ENCODE results near the gene UBR4.

UBR4 gene

DNA sequence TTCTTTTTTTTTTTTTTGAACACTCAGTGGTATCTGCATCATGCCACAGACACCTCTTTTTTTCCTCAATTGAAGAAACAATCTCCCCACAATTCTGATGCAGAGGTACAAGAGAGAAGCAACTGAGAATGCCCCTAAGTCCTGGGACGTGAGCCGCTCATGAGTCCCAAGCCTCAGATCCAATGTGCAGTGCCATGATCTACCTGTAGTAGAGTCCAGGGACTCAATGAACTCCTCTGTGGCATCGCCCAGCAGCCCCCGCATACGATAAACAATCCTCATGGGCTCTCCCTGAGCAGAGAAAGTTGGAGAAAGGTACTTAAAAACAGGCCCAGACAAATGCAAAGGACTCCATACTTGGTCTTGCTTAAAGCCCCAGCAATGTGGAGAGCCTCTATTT lies 113.1 kb downstream of the UBR4 start:
- TF ChIP-seq TOX (CRISPR knock-in tag; IDR thresholded peaks at IDR 0.05; ENCODE audit: borderline replicate concordance), result no peak
- no peak for TF ChIP-seq SNAI2 (CRISPR knock-in tag; IDR thresholded peaks at IDR 0.05)
- no peak for TF ChIP-seq ZC3H10 (CRISPR knock-in tag; IDR thresholded peaks at IDR 0.05)
- TF ChIP-seq RARB (CRISPR knock-in tag; IDR thresholded peaks at IDR 0.05), result no peak
- TF ChIP-seq TCF4 (CRISPR knock-in tag; IDR thresholded peaks at IDR 0.05; ENCODE audit: borderline replicate concordance), result no peak
- TF ChIP-seq ESRRG (CRISPR knock-in tag; IDR thresholded peaks at IDR 0.05), result no peak
- TF ChIP-seq, protein P1, sequence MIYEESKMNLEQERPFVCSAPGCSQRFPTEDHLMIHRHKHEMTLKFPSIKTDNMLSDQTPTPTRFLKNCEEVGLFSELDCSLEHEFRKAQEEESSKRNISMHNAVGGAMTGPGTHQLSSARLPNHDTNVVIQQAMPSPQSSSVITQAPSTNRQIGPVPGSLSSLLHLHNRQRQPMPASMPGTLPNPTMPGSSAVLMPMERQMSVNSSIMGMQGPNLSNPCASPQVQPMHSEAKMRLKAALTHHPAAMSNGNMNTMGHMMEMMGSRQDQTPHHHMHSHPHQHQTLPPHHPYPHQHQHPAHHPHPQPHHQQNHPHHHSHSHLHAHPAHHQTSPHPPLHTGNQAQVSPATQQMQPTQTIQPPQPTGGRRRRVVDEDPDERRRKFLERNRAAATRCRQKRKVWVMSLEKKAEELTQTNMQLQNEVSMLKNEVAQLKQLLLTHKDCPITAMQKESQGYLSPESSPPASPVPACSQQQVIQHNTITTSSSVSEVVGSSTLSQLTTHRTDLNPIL (CRISPR knock-in tag; IDR thresholded peaks at IDR 0.05; ENCODE audit: low read depth), result no peak
- TF ChIP-seq, protein P2, sequence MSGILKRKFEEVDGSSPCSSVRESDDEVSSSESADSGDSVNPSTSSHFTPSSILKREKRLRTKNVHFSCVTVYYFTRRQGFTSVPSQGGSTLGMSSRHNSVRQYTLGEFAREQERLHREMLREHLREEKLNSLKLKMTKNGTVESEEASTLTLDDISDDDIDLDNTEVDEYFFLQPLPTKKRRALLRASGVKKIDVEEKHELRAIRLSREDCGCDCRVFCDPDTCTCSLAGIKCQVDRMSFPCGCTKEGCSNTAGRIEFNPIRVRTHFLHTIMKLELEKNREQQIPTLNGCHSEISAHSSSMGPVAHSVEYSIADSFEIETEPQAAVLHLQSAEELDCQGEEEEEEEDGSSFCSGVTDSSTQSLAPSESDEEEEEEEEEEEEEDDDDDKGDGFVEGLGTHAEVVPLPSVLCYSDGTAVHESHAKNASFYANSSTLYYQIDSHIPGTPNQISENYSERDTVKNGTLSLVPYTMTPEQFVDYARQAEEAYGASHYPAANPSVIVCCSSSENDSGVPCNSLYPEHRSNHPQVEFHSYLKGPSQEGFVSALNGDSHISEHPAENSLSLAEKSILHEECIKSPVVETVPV (CRISPR knock-in tag; IDR thresholded peaks at IDR 0.05), result no peak
- TF ChIP-seq GLIS3 (CRISPR knock-in tag; IDR thresholded peaks at IDR 0.05), result no peak
- no peak for TF ChIP-seq PPARA (CRISPR knock-in tag; IDR thresholded peaks at IDR 0.05; ENCODE audit: borderline replicate concordance)
- no peak for TF ChIP-seq ZNF565 (CRISPR knock-in tag; conservative IDR thresholded peaks at IDR 0.05; ENCODE audit: low read depth)
- TF ChIP-seq, protein P3, sequence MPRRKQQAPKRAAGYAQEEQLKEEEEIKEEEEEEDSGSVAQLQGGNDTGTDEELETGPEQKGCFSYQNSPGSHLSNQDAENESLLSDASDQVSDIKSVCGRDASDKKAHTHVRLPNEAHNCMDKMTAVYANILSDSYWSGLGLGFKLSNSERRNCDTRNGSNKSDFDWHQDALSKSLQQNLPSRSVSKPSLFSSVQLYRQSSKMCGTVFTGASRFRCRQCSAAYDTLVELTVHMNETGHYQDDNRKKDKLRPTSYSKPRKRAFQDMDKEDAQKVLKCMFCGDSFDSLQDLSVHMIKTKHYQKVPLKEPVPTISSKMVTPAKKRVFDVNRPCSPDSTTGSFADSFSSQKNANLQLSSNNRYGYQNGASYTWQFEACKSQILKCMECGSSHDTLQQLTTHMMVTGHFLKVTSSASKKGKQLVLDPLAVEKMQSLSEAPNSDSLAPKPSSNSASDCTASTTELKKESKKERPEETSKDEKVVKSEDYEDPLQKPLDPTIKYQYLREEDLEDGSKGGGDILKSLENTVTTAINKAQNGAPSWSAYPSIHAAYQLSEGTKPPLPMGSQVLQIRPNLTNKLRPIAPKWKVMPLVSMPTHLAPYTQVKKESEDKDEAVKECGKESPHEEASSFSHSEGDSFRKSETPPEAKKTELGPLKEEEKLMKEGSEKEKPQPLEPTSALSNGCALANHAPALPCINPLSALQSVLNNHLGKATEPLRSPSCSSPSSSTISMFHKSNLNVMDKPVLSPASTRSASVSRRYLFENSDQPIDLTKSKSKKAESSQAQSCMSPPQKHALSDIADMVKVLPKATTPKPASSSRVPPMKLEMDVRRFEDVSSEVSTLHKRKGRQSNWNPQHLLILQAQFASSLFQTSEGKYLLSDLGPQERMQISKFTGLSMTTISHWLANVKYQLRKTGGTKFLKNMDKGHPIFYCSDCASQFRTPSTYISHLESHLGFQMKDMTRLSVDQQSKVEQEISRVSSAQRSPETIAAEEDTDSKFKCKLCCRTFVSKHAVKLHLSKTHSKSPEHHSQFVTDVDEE (CRISPR knock-in tag; IDR thresholded peaks at IDR 0.05), result no peak
- TF ChIP-seq ZFP30 (CRISPR knock-in tag; IDR thresholded peaks at IDR 0.05), result no peak
- TF ChIP-seq ARNTL (CRISPR knock-in tag; IDR thresholded peaks at IDR 0.05; ENCODE audit: borderline replicate concordance, low read depth), result no peak
- no peak for TF ChIP-seq CSDC2 (CRISPR knock-in tag; IDR thresholded peaks at IDR 0.05)
- TF ChIP-seq, protein P4, sequence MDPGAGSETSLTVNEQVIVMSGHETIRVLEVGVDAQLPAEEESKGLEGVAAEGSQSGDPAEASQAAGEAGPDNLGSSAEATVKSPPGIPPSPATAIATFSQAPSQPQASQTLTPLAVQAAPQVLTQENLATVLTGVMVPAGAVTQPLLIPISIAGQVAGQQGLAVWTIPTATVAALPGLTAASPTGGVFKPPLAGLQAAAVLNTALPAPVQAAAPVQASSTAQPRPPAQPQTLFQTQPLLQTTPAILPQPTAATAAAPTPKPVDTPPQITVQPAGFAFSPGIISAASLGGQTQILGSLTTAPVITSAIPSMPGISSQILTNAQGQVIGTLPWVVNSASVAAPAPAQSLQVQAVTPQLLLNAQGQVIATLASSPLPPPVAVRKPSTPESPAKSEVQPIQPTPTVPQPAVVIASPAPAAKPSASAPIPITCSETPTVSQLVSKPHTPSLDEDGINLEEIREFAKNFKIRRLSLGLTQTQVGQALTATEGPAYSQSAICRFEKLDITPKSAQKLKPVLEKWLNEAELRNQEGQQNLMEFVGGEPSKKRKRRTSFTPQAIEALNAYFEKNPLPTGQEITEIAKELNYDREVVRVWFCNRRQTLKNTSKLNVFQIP (CRISPR knock-in tag; IDR thresholded peaks at IDR 0.05; ENCODE audit: borderline replicate concordance, low read depth), result no peak
- TF ChIP-seq ISL1 (CRISPR knock-in tag; IDR thresholded peaks at IDR 0.05), result no peak
- no peak for ATAC-seq

DNA sequence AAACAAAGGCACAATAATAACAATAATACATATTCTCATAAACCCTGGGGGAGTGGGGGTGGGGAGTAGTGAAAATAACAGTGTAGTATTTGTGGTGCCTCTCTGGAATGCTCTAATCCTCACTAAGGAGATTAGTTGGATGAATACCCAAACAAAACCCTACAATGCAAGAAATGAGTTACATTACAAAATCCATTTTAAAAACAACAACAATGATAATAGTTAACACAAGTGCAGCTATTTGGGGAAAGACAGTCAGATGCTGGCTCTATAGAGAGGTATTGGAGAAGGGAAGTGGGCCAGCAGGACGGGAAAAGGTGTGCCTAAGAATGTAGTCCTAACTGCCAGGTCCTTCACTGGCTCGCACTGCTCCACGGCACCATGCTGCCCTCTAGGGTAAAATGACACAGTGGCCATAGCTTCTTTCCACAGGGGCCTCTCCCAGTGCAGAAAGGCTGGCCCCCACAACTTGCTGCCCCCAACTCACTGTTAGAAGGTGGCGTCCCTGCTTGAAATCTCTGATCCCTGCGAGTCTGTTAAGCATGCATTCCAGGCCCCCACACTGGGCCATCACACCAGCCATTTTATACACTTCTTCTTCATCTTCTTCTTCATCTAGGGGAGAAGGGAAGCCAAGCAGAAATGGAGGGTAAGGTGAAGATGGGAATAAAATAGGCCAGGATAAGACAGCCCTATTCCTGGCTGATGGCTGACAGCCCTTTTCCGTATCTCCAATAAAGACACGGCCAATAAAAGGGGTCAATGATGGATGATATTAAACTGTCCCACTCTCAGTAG lies 113.8 kb downstream of the UBR4 start:
- TF ChIP-seq ZNF70 (CRISPR knock-in tag; IDR thresholded peaks at IDR 0.05), result no peak
- TF ChIP-seq ESRRG (CRISPR knock-in tag; IDR thresholded peaks at IDR 0.05), result no peak
- TF ChIP-seq ZFP30 (CRISPR knock-in tag; IDR thresholded peaks at IDR 0.05), result no peak
- no peak for TF ChIP-seq GLIS3 (CRISPR knock-in tag; IDR thresholded peaks at IDR 0.05)
- TF ChIP-seq ZNF565 (CRISPR knock-in tag; conservative IDR thresholded peaks at IDR 0.05; ENCODE audit: low read depth), result no peak
- no peak for TF ChIP-seq ISL1 (CRISPR knock-in tag; IDR thresholded peaks at IDR 0.05)
- TF ChIP-seq, protein P4 (CRISPR knock-in tag; IDR thresholded peaks at IDR 0.05; ENCODE audit: borderline replicate concordance, low read depth), result no peak
- TF ChIP-seq, protein P5, sequence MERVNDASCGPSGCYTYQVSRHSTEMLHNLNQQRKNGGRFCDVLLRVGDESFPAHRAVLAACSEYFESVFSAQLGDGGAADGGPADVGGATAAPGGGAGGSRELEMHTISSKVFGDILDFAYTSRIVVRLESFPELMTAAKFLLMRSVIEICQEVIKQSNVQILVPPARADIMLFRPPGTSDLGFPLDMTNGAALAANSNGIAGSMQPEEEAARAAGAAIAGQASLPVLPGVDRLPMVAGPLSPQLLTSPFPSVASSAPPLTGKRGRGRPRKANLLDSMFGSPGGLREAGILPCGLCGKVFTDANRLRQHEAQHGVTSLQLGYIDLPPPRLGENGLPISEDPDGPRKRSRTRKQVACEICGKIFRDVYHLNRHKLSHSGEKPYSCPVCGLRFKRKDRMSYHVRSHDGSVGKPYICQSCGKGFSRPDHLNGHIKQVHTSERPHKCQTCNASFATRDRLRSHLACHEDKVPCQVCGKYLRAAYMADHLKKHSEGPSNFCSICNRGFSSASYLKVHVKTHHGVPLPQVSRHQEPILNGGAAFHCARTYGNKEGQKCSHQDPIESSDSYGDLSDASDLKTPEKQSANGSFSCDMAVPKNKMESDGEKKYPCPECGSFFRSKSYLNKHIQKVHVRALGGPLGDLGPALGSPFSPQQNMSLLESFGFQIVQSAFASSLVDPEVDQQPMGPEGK (CRISPR knock-in tag; IDR thresholded peaks at IDR 0.05; ENCODE audit: borderline replicate concordance), result no peak
- no peak for TF ChIP-seq ARNTL (CRISPR knock-in tag; IDR thresholded peaks at IDR 0.05; ENCODE audit: borderline replicate concordance, low read depth)
- no peak for TF ChIP-seq PPARA (CRISPR knock-in tag; IDR thresholded peaks at IDR 0.05; ENCODE audit: borderline replicate concordance)
- no peak for TF ChIP-seq OSR1 (CRISPR knock-in tag; IDR thresholded peaks at IDR 0.05)
- TF ChIP-seq BACH2 (CRISPR knock-in tag; IDR thresholded peaks at IDR 0.05; ENCODE audit: borderline replicate concordance), result no peak
- TF ChIP-seq, protein P3 (CRISPR knock-in tag; IDR thresholded peaks at IDR 0.05), result no peak

More for the DNA sequence above, 113.8 kb downstream of the UBR4 start:
- ATAC-seq, result peak; percentile 72
